ENCODE measurements around the gene CHSY1.
A peak's percentile ranks its signal among the peaks of the same experiment; 100 is the strongest.

CHSY1 gene

GRCh38 chr15:101193806-101194545 lies 57.9 kb downstream of the CHSY1 start:
- Mint-ChIP-seq H3K36me3 (peaks cover 22% of the 10 kb centered on the region), H3K9me3 (no peaks in the 10 kb centered on the region), H3K27me3 (no peaks in the 10 kb centered on the region), H3K27ac (peak overlapping the region; percentile 96), H3K4me1 (peaks cover 92% of the 10 kb centered on the region), H3K4me3 (peak overlapping the region; percentile 79)

GRCh38 chr15:101193120-101193644 lies 58.7 kb downstream of the CHSY1 start:
- Mint-ChIP-seq H3K4me3 (no peak overlapping the region), H3K27ac (peak overlapping the region; percentile 59), H3K36me3 (peaks cover 25% of the 10 kb centered on the region), H3K27me3 (no peaks in the 10 kb centered on the region), H3K4me1 (peaks cover 92% of the 10 kb centered on the region), H3K9me3 (no peaks in the 10 kb centered on the region)

- Mint-ChIP-seq H3K9me3 (no peaks in the 10 kb centered on the region), H3K4me1 (peaks cover 91% of the 10 kb centered on the region), H3K4me3 (peak overlapping the region; percentile 38), H3K36me3 (peaks cover 28% of the 10 kb centered on the region), H3K27ac (peak overlapping the region; percentile 60), H3K27me3 (no peaks in the 10 kb centered on the region)
These were observed 59.8 kb downstream of the CHSY1 start for GRCh38 chr15:101192081-101192480.

- Mint-ChIP-seq H3K4me3 (no peak overlapping the region), H3K27ac (peak overlapping the region; percentile 60), H3K27me3 (no peaks in the 10 kb centered on the region), H3K36me3 (peaks cover 28% of the 10 kb centered on the region), H3K9me3 (no peaks in the 10 kb centered on the region), H3K4me1 (peaks cover 90% of the 10 kb centered on the region)
These were observed 60.6 kb downstream of the CHSY1 start for GRCh38 chr15:101191242-101191641.

- Mint-ChIP-seq H3K9me3 (no peaks in the 10 kb centered on the region), H3K36me3 (peaks cover 28% of the 10 kb centered on the region), H3K27me3 (no peaks in the 10 kb centered on the region), H3K4me3 (no peak overlapping the region), H3K4me1 (peaks cover 86% of the 10 kb centered on the region), H3K27ac (peak overlapping the region; percentile 99)
These were observed 61.7 kb downstream of the CHSY1 start for GRCh38 chr15:101190092-101190595.

- peaks cover 83% of the 10 kb centered on the region for H3K4me1 Mint-ChIP-seq
- H3K4me3 Mint-ChIP-seq: peak overlapping the region; percentile 77
- H3K9me3 Mint-ChIP-seq: no peaks in the 10 kb centered on the region
- H3K27ac Mint-ChIP-seq: peak overlapping the region; percentile 99
- peaks cover 26% of the 10 kb centered on the region for H3K36me3 Mint-ChIP-seq
- no peaks in the 10 kb centered on the region for H3K27me3 Mint-ChIP-seq
These were observed 62.3 kb downstream of the CHSY1 start for GRCh38 chr15:101189409-101190091.

- no peaks in the 10 kb centered on the region for H3K27me3 Mint-ChIP-seq
- H3K27ac Mint-ChIP-seq: peak overlapping the region; percentile 99
- H3K9me3 Mint-ChIP-seq: no peaks in the 10 kb centered on the region
- H3K4me1 Mint-ChIP-seq: peaks cover 77% of the 10 kb centered on the region
- peak overlapping the region; percentile 77 for H3K4me3 Mint-ChIP-seq
- H3K36me3 Mint-ChIP-seq: peaks cover 23% of the 10 kb centered on the region
These were observed 63.0 kb downstream of the CHSY1 start for GRCh38 chr15:101188637-101189408.

- peak overlapping the region; percentile 99 for H3K27ac Mint-ChIP-seq
- peak overlapping the region; percentile 12 for H3K4me3 Mint-ChIP-seq
- peaks cover 76% of the 10 kb centered on the region for H3K4me1 Mint-ChIP-seq
- no peaks in the 10 kb centered on the region for H3K27me3 Mint-ChIP-seq
- no peaks in the 10 kb centered on the region for H3K9me3 Mint-ChIP-seq
- peaks cover 23% of the 10 kb centered on the region for H3K36me3 Mint-ChIP-seq
These were observed 63.8 kb downstream of the CHSY1 start for GRCh38 chr15:101187820-101188636.

GRCh38 chr15:101185770-101186169 lies 66.1 kb downstream of the CHSY1 start:
- H3K27me3 Mint-ChIP-seq: no peaks in the 10 kb centered on the region
- H3K4me1 Mint-ChIP-seq: peaks cover 78% of the 10 kb centered on the region
- no peak overlapping the region for H3K4me3 Mint-ChIP-seq
- H3K9me3 Mint-ChIP-seq: no peaks in the 10 kb centered on the region
- H3K36me3 Mint-ChIP-seq: peaks cover 40% of the 10 kb centered on the region
- H3K27ac Mint-ChIP-seq: peak overlapping the region; percentile 85

GRCh38 chr15:101185336-101185735 lies 66.5 kb downstream of the CHSY1 start:
- peaks cover 78% of the 10 kb centered on the region for H3K4me1 Mint-ChIP-seq
- peaks cover 36% of the 10 kb centered on the region for H3K36me3 Mint-ChIP-seq
- H3K9me3 Mint-ChIP-seq: no peaks in the 10 kb centered on the region
- peak overlapping the region; percentile 85 for H3K27ac Mint-ChIP-seq
- H3K4me3 Mint-ChIP-seq: no peak overlapping the region
- no peaks in the 10 kb centered on the region for H3K27me3 Mint-ChIP-seq

- H3K36me3 Mint-ChIP-seq: peaks cover 34% of the 10 kb centered on the region
- no peaks in the 10 kb centered on the region for H3K9me3 Mint-ChIP-seq
- peaks cover 78% of the 10 kb centered on the region for H3K4me1 Mint-ChIP-seq
- H3K27me3 Mint-ChIP-seq: no peaks in the 10 kb centered on the region
- H3K27ac Mint-ChIP-seq: peak overlapping the region; percentile 51
- no peak overlapping the region for H3K4me3 Mint-ChIP-seq
These were observed 67.0 kb downstream of the CHSY1 start for GRCh38 chr15:101184830-101185229.

GRCh38 chr15:101183931-101184305 lies 67.9 kb downstream of the CHSY1 start:
- no peak overlapping the region for H3K27ac Mint-ChIP-seq
- no peaks in the 10 kb centered on the region for H3K27me3 Mint-ChIP-seq
- no peaks in the 10 kb centered on the region for H3K9me3 Mint-ChIP-seq
- H3K4me3 Mint-ChIP-seq: no peak overlapping the region
- H3K4me1 Mint-ChIP-seq: peaks cover 72% of the 10 kb centered on the region
- peaks cover 31% of the 10 kb centered on the region for H3K36me3 Mint-ChIP-seq

- Mint-ChIP-seq H3K4me3 (no peak overlapping the region), H3K27ac (peak overlapping the region; percentile 60), H3K36me3 (peaks cover 31% of the 10 kb centered on the region), H3K9me3 (no peaks in the 10 kb centered on the region), H3K4me1 (peaks cover 69% of the 10 kb centered on the region), H3K27me3 (no peaks in the 10 kb centered on the region)
These were observed 68.5 kb downstream of the CHSY1 start for GRCh38 chr15:101183226-101183930.

GRCh38 chr15:101182215-101182614 lies 69.6 kb downstream of the CHSY1 start:
- Mint-ChIP-seq H3K27ac (peak overlapping the region; percentile 25), H3K9me3 (no peaks in the 10 kb centered on the region), H3K27me3 (no peaks in the 10 kb centered on the region), H3K4me3 (no peak overlapping the region), H3K4me1 (peaks cover 62% of the 10 kb centered on the region), H3K36me3 (peaks cover 32% of the 10 kb centered on the region)

Data from activated naive CD4-positive, alpha-beta T cell treated with anti-CD3 and anti-CD28 coated beads, Interleukin-2, amount 50 U/mL, for 24 hours (primary cell).